ENCODE results near the gene DGUOK.
"Not testable (repeated sequence)": the region's sequence is repeated elsewhere in the genome, so short reads cannot be mapped to it uniquely, and the experiment has no call there.

DGUOK gene

GRCh38 chr2:73926493-73927327 lies at the start of gene DGUOK:
Gene DGUOK, plus strand, starts transcription at chr2:73926880. Its CDS starts 31 bp downstream, at chr2:73926911.
- peak; percentile 90 to 96 (median 93) for DNase-seq (ENCODE audit: low read depth in 3 of 3)

GRCh38 chr2:73877071-73877802 lies 49.4 kb upstream of the DGUOK start:
- no peak for DNase-seq (ENCODE audit: low read depth in 3 of 3)

GRCh38 chr2:73877984-73878383 lies 48.7 kb upstream of the DGUOK start:
- DNase-seq (ENCODE audit: low read depth in 3 of 3): not testable (repeated sequence)

- no peak for DNase-seq (ENCODE audit: low read depth in 3 of 3)
Observed at GRCh38 chr2:73885406-73885805, 41.3 kb upstream of the DGUOK start.

DNA sequence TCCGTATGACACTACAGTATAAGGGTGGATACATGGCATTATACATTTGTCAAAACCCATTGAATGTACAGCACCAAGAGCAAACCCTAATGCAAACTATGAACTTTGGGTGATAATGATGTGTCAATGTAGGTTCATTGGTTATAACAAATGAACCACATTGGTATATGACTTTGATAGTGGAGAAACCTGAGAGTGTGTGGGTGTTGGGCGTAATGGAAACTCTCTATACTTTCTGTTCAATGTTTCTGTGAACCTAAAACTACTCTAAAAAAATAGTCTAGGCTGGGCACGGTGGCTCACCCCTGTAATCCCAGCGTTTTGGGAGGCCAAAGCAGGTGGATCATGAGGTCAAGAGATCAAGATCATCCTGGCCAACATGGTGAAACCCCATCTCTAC lies 40.3 kb upstream of the DGUOK start:
- DNase-seq (ENCODE audit: low read depth in 3 of 3): peak; percentile 38 to 48 (median 38)

GRCh38 chr2:73887596-73888353 lies 38.9 kb upstream of the DGUOK start:
- not testable (repeated sequence) for DNase-seq (ENCODE audit: low read depth in 3 of 3)

DNA sequence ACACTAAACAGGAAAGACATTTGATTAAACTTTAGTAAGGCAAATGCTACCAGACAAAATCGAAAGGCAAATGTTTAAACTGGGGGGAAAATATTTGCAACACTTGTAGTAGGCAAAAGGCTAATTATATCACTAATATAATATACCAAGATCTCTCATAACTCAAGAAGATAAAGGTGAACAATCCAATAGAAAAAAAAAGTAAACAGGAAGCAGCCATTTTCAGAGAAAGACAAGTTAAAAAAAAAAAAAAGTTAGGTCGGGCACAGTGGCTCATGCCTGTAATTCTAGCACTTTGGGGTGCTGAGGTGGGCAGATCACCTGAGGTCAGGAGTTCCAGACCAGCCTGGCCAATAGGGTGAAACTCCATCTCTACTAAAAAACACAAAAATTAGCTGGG lies 38.3 kb upstream of the DGUOK start:
- DNase-seq (ENCODE audit: low read depth in 3 of 3): no peak

DNA sequence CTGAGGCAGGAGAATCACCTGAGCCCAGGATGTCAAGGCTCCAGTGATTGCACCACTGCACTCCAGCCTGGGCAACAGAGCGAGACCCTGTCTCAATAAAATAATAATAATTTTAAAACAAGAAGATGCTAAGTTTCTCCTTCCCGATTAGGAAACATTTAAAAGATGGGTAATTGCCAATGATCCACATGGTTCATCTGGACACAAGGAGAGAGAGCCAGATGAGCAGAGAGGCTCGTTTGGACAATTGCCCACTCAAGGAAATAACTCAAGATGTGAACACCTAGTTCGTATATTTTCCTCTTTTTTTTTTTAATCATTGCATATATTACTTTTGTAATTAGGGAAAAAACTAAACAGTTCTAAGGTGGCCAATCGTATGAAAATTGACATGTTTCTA lies 37.5 kb upstream of the DGUOK start:
- no peak for DNase-seq (ENCODE audit: low read depth in 3 of 3)

- DNase-seq (ENCODE audit: low read depth in 3 of 3): no peak
Observed at GRCh38 chr2:73890301-73891092, 36.2 kb upstream of the DGUOK start.

DNA sequence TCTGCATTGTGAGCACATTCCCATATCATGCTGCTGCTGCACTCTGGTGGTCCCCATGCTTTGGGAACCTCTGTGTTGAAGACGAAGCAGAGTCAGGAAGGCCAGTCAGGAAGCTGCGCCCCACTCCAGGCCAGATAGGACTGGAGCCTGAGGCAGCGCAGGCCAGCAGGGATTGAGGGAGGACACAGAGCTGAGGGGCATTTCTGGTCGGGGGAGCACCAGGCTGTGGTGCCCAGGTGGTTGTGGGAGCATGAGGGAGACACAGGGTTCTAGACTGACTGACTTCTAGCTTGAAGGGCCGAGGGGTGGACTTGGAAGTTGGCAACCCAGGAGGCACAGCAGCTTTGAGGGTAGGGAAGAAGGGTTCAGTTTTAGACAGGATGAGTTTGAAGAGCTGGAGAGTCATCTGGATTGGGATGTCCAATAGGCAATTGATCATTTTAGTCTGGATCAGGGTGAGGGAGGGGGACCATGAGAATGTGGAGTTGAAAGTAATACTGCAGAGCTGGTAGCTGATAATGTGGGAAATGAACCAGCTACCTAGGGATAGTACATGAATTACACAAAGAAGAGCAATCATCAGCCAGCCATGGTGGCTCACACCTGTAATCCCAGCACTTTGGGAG lies 35.3 kb upstream of the DGUOK start:
- DNase-seq (ENCODE audit: low read depth in 3 of 3): no peak

- no peak for DNase-seq (ENCODE audit: low read depth in 3 of 3)
Observed at GRCh38 chr2:73892631-73893329, 33.9 kb upstream of the DGUOK start, which contains the start of gene ACTG2. Gene ACTG2, plus strand, starts transcription at chr2:73893008. Its CDS starts 8,304 bp downstream, at chr2:73901312.

DNA sequence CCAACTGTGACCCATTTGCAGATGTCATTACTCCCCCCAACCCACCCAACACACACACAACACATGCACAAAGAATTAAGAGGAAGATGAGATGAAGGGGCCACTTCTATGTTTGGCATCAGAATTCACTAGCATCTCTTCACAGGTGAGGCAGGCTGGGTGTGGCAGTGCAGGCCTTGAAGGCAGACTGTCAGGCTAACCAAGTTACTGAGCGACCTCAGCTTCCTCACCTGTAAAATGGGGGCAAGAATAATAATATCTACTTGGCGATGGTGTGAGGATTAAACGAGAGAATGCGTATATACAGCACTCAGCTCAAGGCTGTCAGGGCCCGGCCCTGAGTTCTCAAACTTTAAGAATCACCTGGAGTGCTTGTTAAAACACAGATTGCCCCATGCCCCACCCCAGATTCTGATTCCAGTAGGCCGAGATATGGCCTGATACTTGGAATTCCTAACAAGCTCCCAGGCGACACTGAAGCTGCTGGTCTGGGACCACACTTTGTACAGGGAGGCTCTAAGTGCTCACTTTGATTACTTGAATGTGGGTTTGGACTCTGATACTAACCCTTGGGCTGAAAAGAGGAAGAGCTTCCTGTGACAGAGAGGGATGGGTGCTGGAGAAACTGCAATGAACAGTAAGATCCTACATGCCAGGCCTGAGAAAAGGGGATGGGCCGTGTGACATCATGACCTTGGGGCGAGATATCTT lies 32.8 kb upstream of the DGUOK start:
- DNase-seq (ENCODE audit: low read depth in 3 of 3): no peak

DNA sequence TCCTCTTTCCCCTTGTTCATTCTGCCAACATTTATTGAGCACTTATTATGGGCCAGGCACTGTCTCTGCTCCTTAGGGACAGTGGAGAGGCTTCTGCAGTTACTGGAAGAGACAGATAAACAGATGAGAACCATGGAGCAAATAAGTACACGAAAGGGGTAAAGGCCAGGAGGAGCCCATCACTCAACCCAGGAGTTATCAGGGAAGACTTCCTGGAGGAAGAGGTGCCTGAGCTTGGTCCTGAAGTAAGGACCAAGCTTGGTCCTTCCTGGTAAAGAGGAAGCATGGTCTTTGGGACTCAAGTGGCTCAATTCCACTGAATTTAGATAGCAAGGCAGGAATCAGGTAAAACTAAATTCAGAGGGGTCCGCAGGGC lies 32.2 kb upstream of the DGUOK start:
- DNase-seq (ENCODE audit: low read depth in 3 of 3): no peak

DNA sequence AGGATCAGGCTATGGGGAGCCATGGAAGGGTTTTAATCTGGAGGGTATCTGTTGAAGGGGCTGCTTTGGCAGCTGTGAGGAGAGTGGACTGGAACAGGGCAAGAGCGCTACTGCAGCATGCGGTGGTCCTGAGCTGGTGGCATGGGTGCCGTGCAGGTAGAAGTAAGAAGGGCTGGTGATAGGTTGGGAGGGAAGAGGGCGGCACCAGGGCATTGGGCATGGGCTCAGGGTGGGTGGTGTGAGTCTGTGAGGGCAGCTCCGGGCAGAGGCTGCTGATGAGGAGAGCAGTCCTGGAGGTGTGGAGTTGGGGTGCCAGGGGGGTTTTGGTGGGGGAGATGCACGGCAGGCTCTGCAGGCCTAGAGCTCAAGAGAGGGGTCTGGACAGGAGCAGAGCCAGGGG lies 31.8 kb upstream of the DGUOK start:
- DNase-seq (ENCODE audit: low read depth in 3 of 3): no peak

- DNase-seq (ENCODE audit: low read depth in 3 of 3): no peak
Observed at GRCh38 chr2:73895473-73895872, 31.2 kb upstream of the DGUOK start.

DNA sequence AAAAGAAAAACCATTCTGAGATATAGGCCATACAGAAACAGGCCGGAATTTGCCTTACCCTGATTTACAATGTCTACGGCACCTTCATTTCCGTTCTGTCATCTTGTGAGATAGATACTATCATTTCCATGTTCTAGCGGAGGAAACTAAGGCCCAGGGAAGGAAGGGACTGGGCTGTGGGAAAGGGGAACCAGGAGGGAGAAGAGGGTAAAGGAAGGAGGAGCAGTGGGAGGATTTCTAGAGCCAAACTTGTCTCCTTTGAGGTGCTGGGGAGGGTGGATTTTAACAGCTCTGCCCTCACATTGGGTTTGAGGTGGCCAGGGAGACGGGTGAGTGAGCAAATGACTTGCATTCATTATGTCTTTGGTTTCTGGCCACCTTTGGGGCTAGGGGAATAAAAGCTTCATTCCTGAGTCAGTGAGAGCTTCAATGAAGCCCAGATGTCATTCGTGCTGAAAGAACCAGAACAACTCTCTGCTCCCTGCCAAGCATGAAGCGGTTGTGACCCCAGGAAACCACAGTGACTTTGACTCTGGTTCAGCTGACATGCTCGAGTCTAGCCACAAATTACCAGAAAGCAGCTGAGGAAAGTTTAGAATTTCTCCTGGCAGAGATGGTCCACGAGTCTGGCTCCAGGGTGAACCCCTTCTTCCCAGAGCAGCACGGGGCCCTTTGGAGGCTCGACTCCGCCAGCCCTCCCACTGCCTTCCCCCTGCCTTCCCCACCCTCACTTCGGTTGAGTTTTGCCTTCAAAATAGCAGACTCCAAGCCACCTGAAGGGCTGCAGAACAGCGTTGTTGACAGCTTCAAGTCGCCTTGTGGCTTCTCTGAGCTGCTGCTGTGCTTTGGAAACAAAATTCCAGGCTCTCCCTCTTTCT lies 30.1 kb upstream of the DGUOK start:
- DNase-seq (ENCODE audit: low read depth in 3 of 3): peak in 2 of 3 donors; percentile 21 to 27

DNA sequence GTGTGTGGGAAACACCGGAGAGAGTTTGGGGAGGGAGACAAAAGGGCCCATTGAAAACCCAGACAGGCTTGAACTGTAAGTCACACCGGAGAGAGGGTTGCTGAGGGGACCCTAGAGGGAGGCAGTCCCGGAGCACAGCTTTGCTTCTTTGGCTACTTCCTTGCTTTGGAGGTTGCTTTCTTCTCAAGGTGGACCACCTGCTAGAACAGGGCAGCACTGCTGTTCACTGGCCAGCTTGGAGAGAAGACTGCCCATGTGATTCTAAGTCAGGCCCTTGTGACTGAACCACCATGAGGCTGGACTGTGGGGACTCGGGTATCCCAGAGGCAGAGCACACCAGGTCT lies 29.5 kb upstream of the DGUOK start:
- no peak for DNase-seq (ENCODE audit: low read depth in 3 of 3)

DNA sequence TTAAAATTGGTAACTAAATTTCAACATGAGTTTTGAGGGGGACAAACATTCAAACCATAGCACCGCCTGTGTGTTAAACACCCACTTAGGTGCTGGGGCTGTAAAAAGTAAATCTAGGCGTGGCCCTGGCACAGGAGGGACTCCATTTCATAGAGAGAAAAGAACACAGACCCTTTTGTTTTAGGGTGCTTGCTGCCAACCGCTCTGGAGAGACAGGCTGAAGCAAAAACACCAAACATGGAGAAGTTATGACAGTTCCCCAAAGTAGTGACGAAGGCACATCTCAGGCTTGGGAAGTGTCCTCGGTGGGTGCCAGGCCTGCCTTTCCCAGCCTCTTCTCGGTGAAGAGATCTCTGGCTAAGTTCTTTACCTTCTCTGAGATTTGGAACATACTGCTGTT lies 28.7 kb upstream of the DGUOK start:
- no peak for DNase-seq (ENCODE audit: low read depth in 3 of 3)

GRCh38 chr2:73899801-73900336 lies 26.8 kb upstream of the DGUOK start:
- no peak for DNase-seq (ENCODE audit: low read depth in 3 of 3)
